Neural cell (in vitro differentiated cells): ENCODE data around the gene MOB2. TPM values are rescaled to one million over a fixed set of nuclear protein-coding genes. Genes with fewer than 3 reads are reported as not detected.

Experiments
- H2AFZ ChIP-seq: fragments of 200-600, 300-800 bp; sonication (generic), shearing (Covaris generic); 2 replicates; pipeline ENCODE4 v1.6.0; 2014; ENCODE audit warnings: low read depth, mild to moderate bottlenecking, antibody characterized with exemption, low read length, moderate library complexity
- H3F3A ChIP-seq: fragments of 200-600 bp; shearing (Covaris generic); 2 replicates; pipeline ENCODE4 v1.6.1; 2016; ENCODE audit warnings: mild to moderate bottlenecking, moderate library complexity, mixed read lengths, antibody characterized with exemption, low read length; ENCODE audit not compliant: insufficient read depth, poor library complexity, severe bottlenecking
- H3K27ac ChIP-seq: fragments of 200-600, 300-800 bp; sonication (generic), shearing (Covaris generic); 2 replicates; pipeline ENCODE4 v1.5.1; 2014; ENCODE audit warnings: mild to moderate bottlenecking, low read length, moderate library complexity
- H3K27me3 ChIP-seq: fragments of 300-800, 200-600 bp; sonication (generic), shearing (Covaris generic); 2 replicates; pipeline ENCODE4 v1.6.0; 2014; ENCODE audit warnings: mild to moderate bottlenecking, low read depth, low read length, moderate library complexity; ENCODE audit not compliant: insufficient read depth
- H3K36me3 ChIP-seq: fragments of 300-800, 200-600 bp; sonication (generic), shearing (Covaris generic); 2 replicates; pipeline ENCODE4 v1.5.1; 2014; ENCODE audit warnings: mild to moderate bottlenecking, antibody characterized with exemption, low read length, moderate library complexity; ENCODE audit not compliant: insufficient read depth
- H3K4me2 ChIP-seq: fragments of 300-800, 200-600 bp; sonication (generic), shearing (Covaris generic); 2 replicates; pipeline ENCODE4 v1.6.0; 2014; ENCODE audit warnings: mild to moderate bottlenecking, low read length
- H3K4me3 ChIP-seq: fragments of 300-800, 200-600 bp; sonication (generic), shearing (Covaris generic); 2 replicates; pipeline ENCODE4 v1.5.1; 2014; ENCODE audit warnings: mild to moderate bottlenecking, low read length, moderate library complexity
- H3K79me2 ChIP-seq: fragments of 200-600 bp; shearing (Covaris generic); replicated peaks from 2 replicates; pipeline ENCODE4 v1.6.0; 2014; ENCODE audit warnings: mild to moderate bottlenecking, low read length, moderate library complexity; ENCODE audit not compliant: insufficient read depth
- H3K9ac ChIP-seq: fragments of 300-800, 200-600 bp; sonication (generic), shearing (Covaris generic); 2 replicates; pipeline ENCODE4 v1.6.1; 2016; ENCODE audit warnings: mild to moderate bottlenecking, low read length, mixed read lengths
- H3K9me2 ChIP-seq: fragments of 200-600 bp; shearing (Covaris generic); 2 replicates; pipeline ENCODE4 v1.6.1; 2016; ENCODE audit warnings: mild to moderate bottlenecking, low read length, mixed read lengths; ENCODE audit not compliant: insufficient read depth
- H3K9me3 ChIP-seq: fragments of 200-600, 300-800 bp; sonication (generic), shearing (Covaris generic); 2 replicates; pipeline ENCODE4 v1.6.1; 2016; ENCODE audit warnings: mild to moderate bottlenecking, mixed run types, low read length, moderate library complexity, mixed read lengths
- H4K20me1 ChIP-seq: fragments of 200-600 bp; shearing (Covaris generic); 2 replicates; pipeline ENCODE4 v1.6.1; 2016; ENCODE audit warnings: mild to moderate bottlenecking, mixed run types; ENCODE audit not compliant: insufficient read depth
- CTCF ChIP-seq: fragments of 450-650 bp; IDR thresholded peaks from 2 replicates; pipeline ENCODE4 v1.5.1; 2014; ENCODE audit warnings: antibody characterized with exemption, mild to moderate bottlenecking, moderate library complexity; ENCODE audit not compliant: poor library complexity, severe bottlenecking
- EP300 ChIP-seq: fragments of 450-650 bp; conservative IDR thresholded peaks from 2 replicates; pipeline ENCODE4 v1.6.1; 2014; ENCODE audit warnings: antibody characterized with exemption, mild to moderate bottlenecking, moderate library complexity; ENCODE audit not compliant: poor library complexity, severe bottlenecking
- EZH2 ChIP-seq: fragments of 200-600, 300-800 bp; shearing (Covaris generic), sonication (generic); IDR thresholded peaks from 2 replicates; pipeline ENCODE4 v1.6.1; 2014; ENCODE audit warnings: antibody characterized with exemption, low read length, borderline replicate concordance, mild to moderate bottlenecking; ENCODE audit not compliant: insufficient read depth, poor library complexity, severe bottlenecking
- MXI1 ChIP-seq: fragments of 450-650 bp; conservative IDR thresholded peaks from 2 replicates; pipeline ENCODE4 v1.6.1; 2014; ENCODE audit warnings: antibody characterized with exemption, mild to moderate bottlenecking; ENCODE audit not compliant: poor library complexity, severe bottlenecking
- POLR2AphosphoS5 ChIP-seq: IDR thresholded peaks from 2 replicates; pipeline ENCODE4 v1.6.1; 2012
- RAD21 ChIP-seq: fragments of 450-650 bp; conservative IDR thresholded peaks from 2 replicates; pipeline ENCODE4 v1.6.1; 2014; ENCODE audit warnings: antibody characterized with exemption, mild to moderate bottlenecking, moderate library complexity
- REST ChIP-seq: IDR thresholded peaks from 2 replicates; pipeline ENCODE4 v1.6.1; 2012; ENCODE audit warnings: borderline replicate concordance
- SMC3 ChIP-seq: fragments of 450-650 bp; conservative IDR thresholded peaks from 2 replicates; pipeline ENCODE4 v1.6.1; 2014; ENCODE audit warnings: antibody characterized with exemption, mild to moderate bottlenecking, moderate library complexity; ENCODE audit not compliant: poor library complexity
- TAF1 ChIP-seq: IDR thresholded peaks from 2 replicates; pipeline ENCODE4 v1.6.1; 2012; ENCODE audit warnings: low read depth
- polyA plus RNA-seq: library from polyadenylated mRNA; depleted of rRNA; stranded (reverse); fragments of >200 nt; gene quantifications from 2 replicates; pipeline ENCODE4 v1.2.3, GENCODE V29; 2014

MOB2 gene
- polyA plus RNA-seq, 1 donor from 2014 or later = 33.2 TPM

- Histone ChIP-seq H3K27me3 (no peaks in the 10 kb centered on the region), H3K4me2 (no peak overlapping the region), H3F3A (no peaks in the 10 kb centered on the region), H3K9me2 (no peaks in the 10 kb centered on the region), H4K20me1 (peaks cover 11% of the 10 kb centered on the region), H3K4me3 (no peak overlapping the region), H3K9me3 (no peaks in the 10 kb centered on the region), H3K27ac (no peak overlapping the region), H3K79me2 (peaks cover 9% of the 10 kb centered on the region), H3K36me3 (no peaks in the 10 kb centered on the region), H2AFZ (no peak overlapping the region), H3K9ac (no peak overlapping the region)
- no peak for TF ChIP-seq REST
- TF ChIP-seq RAD21 = no peak
- TF ChIP-seq TAF1 = no peak
- TF ChIP-seq SMC3 = no peak
- no peak for TF ChIP-seq POLR2AphosphoS5
- TF ChIP-seq MXI1 = no peak
- no peak for TF ChIP-seq CTCF
- no peak for TF ChIP-seq EP300
- no peak for TF ChIP-seq EZH2
Observed at GRCh38 chr11:1428762-1429316, 57.7 kb downstream of the MOB2 start.

DNA sequence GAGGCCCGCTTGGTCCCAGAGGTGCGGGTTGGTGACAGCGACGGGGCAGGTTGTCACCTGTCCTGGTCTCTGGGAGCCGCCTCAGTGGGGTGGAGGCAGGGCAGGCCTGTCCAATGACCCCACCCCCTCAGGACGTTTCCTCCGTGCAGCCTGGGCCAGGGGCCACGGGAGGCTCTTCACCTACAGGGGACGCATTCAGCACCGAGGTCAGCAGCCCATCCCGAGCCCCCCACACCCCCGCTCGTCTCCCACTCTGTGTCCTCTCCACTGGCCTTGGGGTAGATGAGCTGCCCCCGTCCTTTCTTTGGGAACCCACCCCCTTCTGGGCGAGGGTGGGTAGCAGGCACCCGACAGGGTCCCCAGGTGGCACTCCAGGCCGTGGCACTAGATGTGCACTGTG lies 61.1 kb downstream of the MOB2 start:
- Histone ChIP-seq H3K4me2 (no peak overlapping the region), H2AFZ (no peak overlapping the region), H3K79me2 (peaks cover 15% of the 10 kb centered on the region), H3K4me3 (no peak overlapping the region), H3K9me2 (no peaks in the 10 kb centered on the region), H3K36me3 (no peaks in the 10 kb centered on the region), H3K9me3 (no peaks in the 10 kb centered on the region), H3K27me3 (no peaks in the 10 kb centered on the region), H4K20me1 (peaks cover 11% of the 10 kb centered on the region), H3F3A (no peaks in the 10 kb centered on the region), H3K27ac (no peak overlapping the region), H3K9ac (no peak overlapping the region)
- TF ChIP-seq REST (no peak), MXI1 (no peak), SMC3 (no peak), EP300 (no peak), RAD21 (no peak), CTCF (no peak)
